ENCODE measurements around the gene OSBP2. TPM values are rescaled to one million over a fixed set of nuclear protein-coding genes. Genes with fewer than 3 reads are reported as not detected.
A peak's percentile ranks its signal among the peaks of the same experiment; 100 is the strongest.

OSBP2 gene
- total RNA-seq, 6 experiments from 2014 or later, result 0.31 to 3.4 (median 0.93) TPM

DNA sequence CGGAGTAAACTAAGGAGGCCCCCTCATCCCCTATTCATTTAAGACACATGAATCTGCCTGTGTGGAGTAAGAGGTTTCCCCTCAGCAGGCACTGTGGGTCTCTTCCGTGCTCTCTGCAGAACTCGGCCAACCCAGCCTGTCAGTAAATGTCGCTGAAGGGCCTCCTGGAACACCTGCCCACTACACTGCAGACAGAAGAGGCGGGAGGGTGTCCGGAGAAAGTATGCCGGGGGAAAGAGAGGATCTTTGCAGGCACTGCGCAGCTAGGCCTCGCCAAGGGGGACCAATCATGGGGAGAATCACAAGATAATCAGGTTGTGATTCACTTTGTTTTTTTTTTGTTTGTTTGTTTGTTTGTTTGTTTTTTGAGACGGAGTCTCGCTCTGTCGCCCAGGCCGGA is 163.1 kb downstream of the OSBP2 start:
- WGBS (ENCODE audit: insufficient coverage, low coverage, low lambda C conversion rate, missing lambda C conversion rate), result 93% methylated on average over 10 of the region's 13 CpGs
- H3K4me1 ChIP-seq, result no peaks in the 10 kb centered on the region
- H3K27ac ChIP-seq, result no peak overlapping the region
- no peaks in the 10 kb centered on the region for H3K36me3 ChIP-seq
- intact Hi-C loops (cut with DNase I), result no loop called here
- no peaks in the 10 kb centered on the region for H3K27me3 ChIP-seq
- ATAC-seq, result no peak
- no peaks in the 10 kb centered on the region for H3K9me3 ChIP-seq
- peak in 1 of 3 donors; percentile 32 for DNase-seq
- no peak overlapping the region for H3K4me3 ChIP-seq
- TF ChIP-seq POLR2A (IDR thresholded peaks at IDR 0.05), result no peak
- TF ChIP-seq, protein P1, sequence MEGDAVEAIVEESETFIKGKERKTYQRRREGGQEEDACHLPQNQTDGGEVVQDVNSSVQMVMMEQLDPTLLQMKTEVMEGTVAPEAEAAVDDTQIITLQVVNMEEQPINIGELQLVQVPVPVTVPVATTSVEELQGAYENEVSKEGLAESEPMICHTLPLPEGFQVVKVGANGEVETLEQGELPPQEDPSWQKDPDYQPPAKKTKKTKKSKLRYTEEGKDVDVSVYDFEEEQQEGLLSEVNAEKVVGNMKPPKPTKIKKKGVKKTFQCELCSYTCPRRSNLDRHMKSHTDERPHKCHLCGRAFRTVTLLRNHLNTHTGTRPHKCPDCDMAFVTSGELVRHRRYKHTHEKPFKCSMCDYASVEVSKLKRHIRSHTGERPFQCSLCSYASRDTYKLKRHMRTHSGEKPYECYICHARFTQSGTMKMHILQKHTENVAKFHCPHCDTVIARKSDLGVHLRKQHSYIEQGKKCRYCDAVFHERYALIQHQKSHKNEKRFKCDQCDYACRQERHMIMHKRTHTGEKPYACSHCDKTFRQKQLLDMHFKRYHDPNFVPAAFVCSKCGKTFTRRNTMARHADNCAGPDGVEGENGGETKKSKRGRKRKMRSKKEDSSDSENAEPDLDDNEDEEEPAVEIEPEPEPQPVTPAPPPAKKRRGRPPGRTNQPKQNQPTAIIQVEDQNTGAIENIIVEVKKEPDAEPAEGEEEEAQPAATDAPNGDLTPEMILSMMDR (IDR thresholded peaks at IDR 0.05), result no peak

DNA sequence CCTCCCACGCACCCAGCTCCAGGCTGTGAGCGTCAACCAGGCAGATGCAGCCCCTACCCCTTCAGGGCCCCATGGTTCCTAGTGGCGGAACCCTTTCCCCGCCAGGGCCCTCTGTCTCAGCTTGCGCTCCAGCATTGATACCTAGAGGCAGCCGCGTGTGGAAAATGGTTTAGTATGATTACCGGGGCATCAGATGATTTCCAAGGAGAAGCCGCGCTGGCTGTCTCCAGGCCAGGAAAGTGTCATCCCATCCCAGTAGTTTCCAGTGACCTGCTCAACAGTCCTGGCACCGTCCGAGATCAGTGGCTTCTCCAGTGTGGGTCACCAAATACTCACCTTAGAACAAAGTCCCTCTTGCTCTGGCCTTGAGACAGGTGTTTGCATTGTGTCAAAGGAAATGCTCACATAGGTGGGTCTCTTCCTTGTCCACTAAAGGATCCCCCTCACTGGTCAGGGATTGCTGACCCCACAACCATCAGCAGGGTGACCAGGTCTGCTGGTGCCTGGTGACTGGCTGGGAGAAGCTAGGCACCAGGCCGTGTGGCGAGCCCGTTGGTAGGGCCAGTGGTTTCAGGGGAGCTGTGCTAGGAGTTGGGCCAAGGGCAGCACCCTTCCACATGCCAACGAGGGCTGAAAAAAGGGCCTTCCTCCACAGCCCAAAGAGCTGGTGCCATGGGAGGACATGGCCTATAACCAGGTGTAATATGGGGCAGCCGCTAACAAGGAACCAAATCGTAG is 164.5 kb downstream of the OSBP2 start:
- WGBS (ENCODE audit: insufficient coverage, low coverage, low lambda C conversion rate, missing lambda C conversion rate), result 90% methylated on average over 10 of the region's 18 CpGs
- Histone ChIP-seq H3K27me3 (no peaks in the 10 kb centered on the region), H3K27ac (no peak overlapping the region), H3K36me3 (no peaks in the 10 kb centered on the region), H3K4me1 (no peaks in the 10 kb centered on the region), H3K9me3 (no peaks in the 10 kb centered on the region), H3K4me3 (no peak overlapping the region)
- TF ChIP-seq, protein P1 (IDR thresholded peaks at IDR 0.05), result no peak
- TF ChIP-seq POLR2A (IDR thresholded peaks at IDR 0.05), result no peak
- ATAC-seq, result no peak
- intact Hi-C loops (cut with DNase I), result no loop called here
- peak in 1 of 3 donors; percentile 42 for DNase-seq

DNA sequence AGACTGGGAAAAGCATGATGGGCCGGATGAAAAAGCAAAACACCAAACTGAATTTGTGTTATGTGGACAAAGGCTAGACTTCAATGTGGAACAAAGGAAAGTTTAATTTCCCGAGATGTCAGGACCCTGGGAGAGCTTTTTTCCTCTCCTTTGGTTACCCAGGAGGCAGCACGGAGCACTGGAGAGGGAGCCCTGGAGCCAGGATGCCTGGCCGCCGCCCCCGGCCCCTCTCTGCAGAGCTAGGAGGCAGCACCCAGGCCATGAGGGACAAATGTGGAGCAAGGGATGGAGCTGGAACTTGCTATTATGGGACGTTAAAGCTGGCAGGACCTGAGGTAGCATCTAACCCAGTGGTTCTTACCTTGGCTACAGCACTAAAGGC is 165.0 kb downstream of the OSBP2 start:
- Histone ChIP-seq H3K4me1 (no peaks in the 10 kb centered on the region), H3K4me3 (no peak overlapping the region), H3K9me3 (no peaks in the 10 kb centered on the region), H3K27ac (no peak overlapping the region), H3K27me3 (no peaks in the 10 kb centered on the region), H3K36me3 (no peaks in the 10 kb centered on the region)
- WGBS (ENCODE audit: insufficient coverage, low coverage, low lambda C conversion rate, missing lambda C conversion rate), result 78% methylated on average over 4 of the region's 7 CpGs
- ATAC-seq (no peak), DNase-seq (peak in 1 of 3 donors; percentile 18)
- intact Hi-C loops (cut with DNase I), result no loop called here
- TF ChIP-seq POLR2A (IDR thresholded peaks at IDR 0.05), result no peak
- TF ChIP-seq, protein P1 (IDR thresholded peaks at IDR 0.05), result no peak

DNA sequence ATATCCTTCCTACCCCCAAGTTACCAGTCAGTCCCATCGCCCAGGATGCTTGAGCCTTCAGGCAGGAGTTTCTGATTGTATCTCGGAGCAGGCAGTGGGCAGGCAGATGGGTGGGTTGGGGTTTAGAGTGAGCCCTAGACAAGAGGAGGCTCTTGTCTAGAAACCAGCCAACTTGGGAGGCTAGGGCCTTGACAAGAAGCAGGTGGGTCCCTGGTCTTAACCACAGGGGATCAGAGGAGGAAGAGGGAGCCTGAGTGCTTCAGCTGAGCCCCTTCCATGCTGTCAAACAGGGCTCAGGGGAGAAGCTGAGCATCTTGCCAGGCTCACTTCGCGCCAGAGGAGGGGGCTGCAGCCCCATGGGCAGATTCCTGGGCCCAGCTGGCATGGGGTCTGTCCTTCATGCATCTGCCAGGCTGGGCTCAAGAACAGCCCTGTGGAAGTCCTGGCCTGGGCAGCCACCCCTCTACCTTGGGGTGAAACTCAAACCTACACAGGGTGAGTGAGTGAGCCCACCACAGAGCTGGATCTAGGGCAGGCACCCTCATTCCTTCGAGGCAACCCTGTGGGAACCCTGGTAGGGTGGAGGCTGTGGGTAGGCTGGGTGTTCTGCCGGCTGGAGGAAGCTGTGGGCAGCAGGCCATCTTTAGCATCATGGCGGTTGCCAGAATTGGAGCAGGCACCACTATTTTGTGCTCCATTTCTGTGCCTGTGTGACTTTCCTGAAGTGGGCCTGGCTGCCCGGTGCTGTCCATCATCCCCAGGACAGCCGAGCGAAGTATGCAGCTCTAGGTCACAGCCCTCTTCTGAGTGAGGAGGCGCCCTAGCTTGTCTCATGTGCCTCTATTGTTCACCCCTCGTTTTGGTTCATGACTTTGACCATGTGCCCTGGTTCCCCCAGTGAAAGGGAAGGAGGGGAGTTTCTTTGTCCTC is 165.8 kb downstream of the OSBP2 start:
- H3K27ac ChIP-seq, result no peak overlapping the region
- no peaks in the 10 kb centered on the region for H3K36me3 ChIP-seq
- H3K4me1 ChIP-seq, result no peaks in the 10 kb centered on the region
- no peak overlapping the region for H3K4me3 ChIP-seq
- no peaks in the 10 kb centered on the region for H3K27me3 ChIP-seq
- 89% methylated on average over 3 of the region's 12 CpGs for WGBS (ENCODE audit: insufficient coverage, low coverage, low lambda C conversion rate, missing lambda C conversion rate)
- no peak for ATAC-seq
- no peak for TF ChIP-seq POLR2A (IDR thresholded peaks at IDR 0.05)
- TF ChIP-seq, protein P1 (IDR thresholded peaks at IDR 0.05), result no peak
- no peaks in the 10 kb centered on the region for H3K9me3 ChIP-seq
- intact Hi-C loops (cut with DNase I), result no loop called here
- DNase-seq, result peak in 1 of 3 donors; percentile 14

Measured in right lobe of liver (tissue), 6 donors.